Type B pancreatic cell (in vitro differentiated cells): ENCODE results near the gene PRR22. TPM values are rescaled to one million over a fixed set of nuclear protein-coding genes. Genes with fewer than 3 reads are reported as not detected.

ENCODE experiments used
- DNase-seq: peaks from one replicate; pipeline ENCODE4 v3.0.0; 2021; ENCODE audit warnings: mixed read lengths; ENCODE audit not compliant: unreplicated experiment; ENCODE audit errors: extremely low spot score
- H3K27ac Mint-ChIP-seq: 2 replicates; pipeline ENCODE4 v1.8.0; 2021; ENCODE audit warnings: mild to moderate bottlenecking, mixed read lengths
- H3K27me3 Mint-ChIP-seq: 2 replicates; pipeline ENCODE4 v1.8.0; 2021; ENCODE audit warnings: mixed read lengths
- H3K36me3 Mint-ChIP-seq: 2 replicates; pipeline ENCODE4 v1.8.0; 2021; ENCODE audit warnings: mixed read lengths
- H3K4me1 Mint-ChIP-seq: one replicate; pipeline ENCODE4 v1.8.0; 2021; ENCODE audit warnings: mixed read lengths; ENCODE audit not compliant: unreplicated experiment
- H3K4me3 Mint-ChIP-seq: 2 replicates; pipeline ENCODE4 v1.8.0; 2021; ENCODE audit warnings: mild to moderate bottlenecking, mixed read lengths
- H3K9me3 Mint-ChIP-seq: 2 replicates; pipeline ENCODE4 v1.8.0; 2021; ENCODE audit warnings: mixed read lengths
- total RNA-seq: library from RNA; stranded (reverse); gene quantifications from 2 replicates; pipeline ENCODE4 v1.2.1, GENCODE V29; 2021; ENCODE audit warnings: low replicate concordance
- TF ChIP-seq, protein P1 (sequence below): fragments of 200-600 bp; sonication (generic); conservative IDR thresholded peaks from 2 replicates; pipeline ENCODE4 v1.5.0; 2021; ENCODE audit warnings: antibody characterized with exemption, mild to moderate bottlenecking

Gene PRR22
- total RNA-seq, 1 donor from 2014 or later = 5.2 TPM

DNA sequence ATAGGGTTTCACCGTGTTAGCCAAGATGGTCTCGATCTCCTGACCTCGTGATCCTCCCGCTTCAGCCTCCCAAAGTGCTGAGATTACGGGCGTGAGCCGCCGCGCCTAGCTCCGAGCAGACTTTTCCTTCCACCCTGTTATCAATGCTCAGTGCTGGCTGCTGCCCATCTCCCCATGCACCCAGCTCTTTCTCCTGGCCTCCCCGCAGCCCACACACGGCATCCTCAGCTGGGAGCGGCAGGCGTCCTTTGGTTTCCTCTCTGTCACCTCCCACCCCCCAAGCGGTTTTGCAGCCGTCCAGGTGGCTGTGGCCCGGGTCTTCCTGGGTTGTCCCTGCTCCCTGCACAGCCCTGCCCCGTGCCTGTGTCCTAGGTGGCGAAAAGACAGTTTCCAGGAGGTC is 12.1 kb downstream of the PRR22 start:
- Mint-ChIP-seq H3K4me3 (no peak overlapping the region), H3K9me3 (no peaks in the 10 kb centered on the region), H3K27ac (no peak overlapping the region), H3K27me3 (no peaks in the 10 kb centered on the region), H3K36me3 (no peaks in the 10 kb centered on the region), H3K4me1 (no peaks in the 10 kb centered on the region)
- TF ChIP-seq, protein P1, sequence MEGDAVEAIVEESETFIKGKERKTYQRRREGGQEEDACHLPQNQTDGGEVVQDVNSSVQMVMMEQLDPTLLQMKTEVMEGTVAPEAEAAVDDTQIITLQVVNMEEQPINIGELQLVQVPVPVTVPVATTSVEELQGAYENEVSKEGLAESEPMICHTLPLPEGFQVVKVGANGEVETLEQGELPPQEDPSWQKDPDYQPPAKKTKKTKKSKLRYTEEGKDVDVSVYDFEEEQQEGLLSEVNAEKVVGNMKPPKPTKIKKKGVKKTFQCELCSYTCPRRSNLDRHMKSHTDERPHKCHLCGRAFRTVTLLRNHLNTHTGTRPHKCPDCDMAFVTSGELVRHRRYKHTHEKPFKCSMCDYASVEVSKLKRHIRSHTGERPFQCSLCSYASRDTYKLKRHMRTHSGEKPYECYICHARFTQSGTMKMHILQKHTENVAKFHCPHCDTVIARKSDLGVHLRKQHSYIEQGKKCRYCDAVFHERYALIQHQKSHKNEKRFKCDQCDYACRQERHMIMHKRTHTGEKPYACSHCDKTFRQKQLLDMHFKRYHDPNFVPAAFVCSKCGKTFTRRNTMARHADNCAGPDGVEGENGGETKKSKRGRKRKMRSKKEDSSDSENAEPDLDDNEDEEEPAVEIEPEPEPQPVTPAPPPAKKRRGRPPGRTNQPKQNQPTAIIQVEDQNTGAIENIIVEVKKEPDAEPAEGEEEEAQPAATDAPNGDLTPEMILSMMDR = no peak
- no peak for DNase-seq

DNA sequence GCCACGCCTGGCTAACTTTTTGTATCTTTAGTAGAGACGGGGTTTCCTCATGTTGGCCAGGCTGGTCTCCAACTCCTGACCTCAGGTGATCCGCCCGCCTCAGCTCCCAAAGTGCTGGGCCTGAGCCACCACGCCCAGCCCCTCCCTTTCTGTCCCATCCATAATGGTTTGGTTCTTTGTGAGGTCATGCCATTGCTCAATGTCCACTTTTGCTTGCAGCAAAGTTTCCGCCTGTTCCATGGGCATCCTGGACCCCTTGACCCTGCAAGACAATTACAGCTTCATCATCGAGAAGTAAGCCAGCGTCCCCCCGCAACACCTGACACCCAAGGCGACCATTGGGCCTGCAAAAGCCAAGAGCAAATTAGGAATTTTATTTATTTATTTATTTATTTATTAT is 16.6 kb downstream of the PRR22 start:
- Mint-ChIP-seq H3K9me3 (no peaks in the 10 kb centered on the region), H3K27me3 (peaks cover under 1% of the 10 kb centered on the region), H3K4me1 (no peaks in the 10 kb centered on the region), H3K27ac (no peak overlapping the region), H3K4me3 (no peak overlapping the region), H3K36me3 (no peaks in the 10 kb centered on the region)
- TF ChIP-seq, protein P1 = no peak
- DNase-seq = no peak

DNA sequence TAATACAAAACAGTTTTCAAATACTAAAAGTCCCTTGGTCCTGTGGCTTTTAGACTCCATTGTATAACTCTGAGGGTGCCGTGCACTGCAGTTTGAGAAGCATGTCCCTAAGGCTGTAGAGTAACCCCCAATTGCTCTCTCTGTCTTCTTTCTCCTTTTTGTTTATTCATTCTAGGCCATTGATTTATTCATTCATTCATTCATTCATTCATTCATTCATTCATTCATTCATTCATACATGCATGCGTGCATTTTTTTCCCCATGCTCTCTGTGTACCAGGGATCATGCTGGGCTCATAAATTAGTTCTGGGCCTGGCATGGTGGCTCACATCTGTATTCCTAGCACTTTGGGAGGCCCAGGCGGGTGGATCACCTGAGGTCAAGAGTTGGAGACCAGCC is 19.3 kb downstream of the PRR22 start:
- H3K36me3 Mint-ChIP-seq = no peaks in the 10 kb centered on the region
- TF ChIP-seq, protein P1 = no peak
- H3K4me1 Mint-ChIP-seq = no peaks in the 10 kb centered on the region
- peaks cover 3% of the 10 kb centered on the region for H3K27me3 Mint-ChIP-seq
- H3K9me3 Mint-ChIP-seq = no peaks in the 10 kb centered on the region
- H3K4me3 Mint-ChIP-seq = no peak overlapping the region
- DNase-seq = no peak
- H3K27ac Mint-ChIP-seq = no peak overlapping the region

DNA sequence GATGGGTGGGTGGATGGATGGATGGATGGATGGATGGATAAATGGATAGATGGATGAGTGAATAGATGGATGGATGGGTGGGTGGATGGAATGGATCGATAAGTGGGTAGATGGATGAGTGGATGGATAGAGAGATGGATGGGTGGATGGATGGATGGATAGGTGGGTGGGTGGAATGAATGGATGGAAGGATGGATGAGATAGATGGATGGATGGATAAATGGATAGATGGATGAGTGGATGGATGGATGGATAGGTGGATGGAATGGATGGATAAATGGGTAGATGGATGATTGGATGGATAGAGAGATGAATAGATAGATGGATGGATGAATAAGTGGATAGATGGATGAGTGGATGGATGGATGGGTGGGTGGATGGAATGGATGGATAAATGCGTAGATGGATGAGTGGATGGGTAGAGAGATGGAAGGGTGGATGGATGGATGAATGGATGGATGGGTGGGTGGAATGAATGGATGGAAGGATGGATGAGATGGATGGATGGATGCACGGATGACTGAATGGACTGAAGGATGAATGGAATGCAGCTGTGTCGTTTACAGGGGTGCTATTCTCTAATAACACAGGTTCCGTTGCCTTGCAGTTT is 21.8 kb downstream of the PRR22 start:
- Mint-ChIP-seq H3K27ac (no peak overlapping the region), H3K36me3 (no peaks in the 10 kb centered on the region), H3K4me1 (no peaks in the 10 kb centered on the region), H3K27me3 (peaks cover 3% of the 10 kb centered on the region), H3K9me3 (no peaks in the 10 kb centered on the region), H3K4me3 (no peak overlapping the region)
- DNase-seq = no peak
- TF ChIP-seq, protein P1 = no peak

DNA sequence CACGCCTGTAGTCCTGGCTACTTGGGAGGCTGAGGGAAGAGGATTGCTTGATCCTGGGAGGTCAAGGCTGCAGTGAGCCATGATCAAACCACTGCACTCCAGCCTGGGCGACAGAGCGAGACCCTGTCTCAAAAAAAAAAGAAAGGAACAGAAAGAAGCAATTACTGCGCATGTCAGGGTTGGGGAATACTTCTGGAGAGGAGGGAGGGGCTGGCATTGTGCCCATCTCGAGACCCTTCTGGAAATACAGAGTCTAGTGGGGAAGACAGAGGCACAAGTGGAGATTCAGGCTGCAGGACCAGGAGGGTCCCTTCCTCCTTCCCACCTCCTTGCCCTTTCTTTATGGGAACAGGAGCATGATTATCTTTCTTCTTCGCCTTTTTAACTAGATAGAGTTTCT is 30.8 kb downstream of the PRR22 start:
- Mint-ChIP-seq H3K4me3 (no peak overlapping the region), H3K9me3 (no peaks in the 10 kb centered on the region), H3K27me3 (peaks cover 3% of the 10 kb centered on the region), H3K4me1 (no peaks in the 10 kb centered on the region), H3K36me3 (no peaks in the 10 kb centered on the region), H3K27ac (no peak overlapping the region)
- no peak for DNase-seq
- TF ChIP-seq, protein P1 = no peak

DNA sequence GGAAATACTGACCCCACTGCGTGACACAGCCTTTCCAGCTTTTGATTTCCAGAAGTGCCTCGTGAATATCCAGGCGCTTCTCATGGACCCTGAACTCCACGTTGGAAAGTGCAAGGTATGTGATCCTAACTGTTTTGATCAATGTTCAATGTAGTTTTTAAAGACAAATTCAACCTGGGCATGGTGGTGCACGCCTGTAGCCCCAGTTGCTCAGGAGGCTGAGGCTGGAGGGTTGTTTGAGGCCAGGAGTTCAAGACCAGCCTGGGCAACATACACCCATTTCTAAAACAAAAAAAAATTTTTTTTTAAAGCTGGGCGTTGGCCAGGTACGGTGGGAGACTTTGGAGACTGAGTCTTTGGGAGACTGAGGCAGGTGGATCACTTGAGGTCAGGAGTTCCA is 32.8 kb downstream of the PRR22 start:
- no peaks in the 10 kb centered on the region for H3K9me3 Mint-ChIP-seq
- no peaks in the 10 kb centered on the region for H3K4me1 Mint-ChIP-seq
- H3K36me3 Mint-ChIP-seq = no peaks in the 10 kb centered on the region
- no peak for DNase-seq
- TF ChIP-seq, protein P1 = no peak
- no peak overlapping the region for H3K4me3 Mint-ChIP-seq
- no peak overlapping the region for H3K27ac Mint-ChIP-seq
- peaks cover 3% of the 10 kb centered on the region for H3K27me3 Mint-ChIP-seq
